Activated naive CD4-positive, alpha-beta T cell treated with anti-CD3 and anti-CD28 coated beads, Interleukin-2, amount 50 U/mL, for 24 hours (primary cell): Measurements from ENCODE around the gene HUS1.
"Not testable (repeated sequence)": the region's sequence is repeated elsewhere in the genome, so short reads cannot be mapped to it uniquely, and the experiment has no call there.

Experiments used
- H3K27ac Mint-ChIP-seq: one replicate; pipeline ENCODE4 v1.8.0; 2021; ENCODE audit warnings: mild to moderate bottlenecking, mixed read lengths
- H3K27me3 Mint-ChIP-seq: one replicate; pipeline ENCODE4 v1.8.0; 2021; ENCODE audit warnings: mixed read lengths
- H3K36me3 Mint-ChIP-seq: one replicate; pipeline ENCODE4 v1.8.0; 2021; ENCODE audit warnings: mixed read lengths
- H3K4me1 Mint-ChIP-seq: one replicate; pipeline ENCODE4 v1.8.0; 2021; ENCODE audit warnings: mixed read lengths
- H3K4me3 Mint-ChIP-seq: one replicate; pipeline ENCODE4 v1.8.0; 2021; ENCODE audit warnings: mild to moderate bottlenecking, mixed read lengths
- H3K9me3 Mint-ChIP-seq: one replicate; pipeline ENCODE4 v1.8.0; 2021; ENCODE audit warnings: mixed read lengths

HUS1 gene

DNA sequence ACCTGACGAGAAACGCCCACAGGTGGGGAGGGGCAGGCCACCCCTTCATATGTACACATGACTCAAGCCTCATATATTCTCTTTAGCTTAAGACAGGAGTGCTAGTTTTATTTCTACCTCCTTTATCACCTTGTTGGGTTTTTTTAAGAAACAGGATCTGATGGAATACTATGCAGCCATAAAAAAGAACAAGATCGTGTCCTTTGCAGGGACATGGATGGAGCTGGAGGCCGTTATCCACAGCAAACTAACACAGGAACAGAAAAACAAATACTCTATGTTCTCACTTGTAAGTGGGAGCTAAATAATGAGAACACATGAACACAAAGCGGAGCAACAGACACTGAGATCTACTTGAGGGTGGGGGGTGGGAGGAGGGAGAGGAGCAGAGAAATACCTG, 11.2 kb upstream of the HUS1 start:
- no peaks in the 10 kb centered on the region for H3K27me3 Mint-ChIP-seq
- peak overlapping the region; percentile 54 for H3K4me3 Mint-ChIP-seq
- H3K9me3 Mint-ChIP-seq, result no peaks in the 10 kb centered on the region
- no peak overlapping the region for H3K27ac Mint-ChIP-seq
- peaks cover 23% of the 10 kb centered on the region for H3K4me1 Mint-ChIP-seq
- H3K36me3 Mint-ChIP-seq, result no peaks in the 10 kb centered on the region

DNA sequence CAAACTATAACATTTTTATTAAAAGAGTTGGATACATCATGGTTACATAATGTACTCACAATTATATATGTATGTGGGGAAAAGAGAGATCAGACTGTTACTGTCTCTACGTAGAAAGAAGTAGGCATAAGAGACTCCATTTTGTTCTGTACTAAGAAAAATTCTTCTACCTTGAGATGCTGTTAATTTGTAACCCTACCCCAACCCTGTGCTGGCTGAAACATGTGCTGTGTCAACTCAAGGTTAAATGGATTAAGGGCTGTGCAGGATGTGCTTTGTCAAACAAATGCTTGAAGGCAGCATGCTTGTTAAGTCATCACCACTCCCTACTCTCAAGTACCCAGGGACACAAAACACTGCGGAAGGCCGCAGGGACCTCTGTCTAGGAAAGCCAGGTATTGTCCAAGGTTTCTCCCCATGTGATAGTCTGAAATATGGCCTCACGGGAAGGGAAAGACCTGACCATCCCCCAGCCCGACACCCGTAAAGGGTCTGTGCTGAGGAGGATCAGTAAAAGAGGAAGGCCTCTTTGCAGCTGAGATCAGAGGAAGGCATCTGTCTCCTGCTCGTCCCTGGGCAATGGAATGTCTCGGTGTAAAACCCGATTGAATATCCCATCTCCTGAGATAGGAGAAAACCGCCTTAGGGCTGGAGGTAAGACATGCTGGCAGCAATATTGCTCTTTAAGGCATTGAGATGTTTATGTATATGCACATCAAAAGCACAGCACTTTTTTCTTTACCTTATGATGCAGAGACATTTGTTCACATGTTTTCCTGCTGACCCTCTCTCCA, 10.4 kb upstream of the HUS1 start:
- not testable (repeated sequence) for H3K27ac Mint-ChIP-seq, H3K36me3 Mint-ChIP-seq, H3K9me3 Mint-ChIP-seq, H3K27me3 Mint-ChIP-seq, H3K4me3 Mint-ChIP-seq
- H3K4me1 Mint-ChIP-seq, result peaks cover 23% of the 10 kb centered on the region

DNA sequence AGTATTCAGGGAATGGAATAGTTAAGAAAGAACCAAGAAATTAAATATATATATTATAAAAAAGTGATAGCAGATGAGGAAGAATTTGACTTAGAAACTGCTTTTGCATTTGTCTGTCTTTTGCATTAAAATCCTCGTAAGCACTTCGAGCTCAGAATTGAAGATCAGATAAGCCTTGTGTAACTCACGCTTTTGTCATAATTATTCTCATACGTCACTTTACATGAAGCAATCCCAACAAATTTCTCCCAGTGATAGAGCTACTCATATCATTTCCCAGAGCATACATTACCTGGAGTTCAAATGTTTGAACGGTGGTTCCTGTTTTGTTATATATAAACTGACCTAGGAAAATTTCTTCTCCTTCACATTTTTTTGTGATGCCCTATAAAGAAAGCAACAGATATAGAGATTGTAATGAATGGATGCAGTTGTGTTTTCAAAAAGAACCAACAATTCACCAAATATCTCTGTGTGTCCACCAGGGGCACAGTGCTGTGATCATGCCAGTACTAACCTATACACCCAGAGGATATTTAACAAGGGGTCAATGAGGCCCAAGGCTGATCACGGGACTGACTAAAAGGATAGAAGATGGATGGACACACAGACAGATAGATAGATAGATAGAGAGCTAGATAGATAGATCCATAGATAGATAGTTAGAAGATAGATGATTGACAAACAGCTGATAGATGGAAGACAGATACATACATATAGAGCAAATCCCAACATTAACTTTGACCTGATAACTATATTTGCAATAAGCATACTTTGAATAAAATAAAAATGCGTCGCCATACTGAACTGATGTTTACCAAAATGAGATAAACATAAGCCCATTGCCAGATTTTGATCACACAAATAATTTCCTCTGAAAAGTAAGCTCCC, 9.3 kb upstream of the HUS1 start:
- no peak overlapping the region for H3K27ac Mint-ChIP-seq
- peaks cover 23% of the 10 kb centered on the region for H3K4me1 Mint-ChIP-seq
- H3K36me3 Mint-ChIP-seq, result no peaks in the 10 kb centered on the region
- H3K9me3 Mint-ChIP-seq, result no peaks in the 10 kb centered on the region
- no peaks in the 10 kb centered on the region for H3K27me3 Mint-ChIP-seq
- H3K4me3 Mint-ChIP-seq, result no peak overlapping the region

DNA sequence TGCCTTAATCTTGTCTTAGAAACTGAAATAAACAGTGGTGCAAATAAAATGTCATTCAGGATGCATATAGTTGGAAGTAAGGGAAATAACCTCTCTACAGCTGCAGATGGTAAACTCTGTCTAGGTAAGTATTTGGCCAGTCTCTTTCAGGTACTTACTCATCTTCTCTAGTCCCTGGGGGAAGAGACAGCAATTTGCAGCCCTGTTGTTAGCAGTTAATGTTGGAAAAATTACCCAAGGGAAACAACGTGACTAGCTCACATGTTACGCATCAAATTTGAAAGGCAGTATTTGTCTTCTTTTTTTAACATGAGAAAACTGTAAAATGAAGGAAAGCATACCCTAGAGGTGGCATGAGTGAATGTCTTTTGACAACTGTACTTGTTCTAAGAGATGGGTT, 3.2 kb upstream of the HUS1 start:
- no peak overlapping the region for H3K27ac Mint-ChIP-seq
- H3K36me3 Mint-ChIP-seq, result peaks cover 10% of the 10 kb centered on the region
- H3K4me3 Mint-ChIP-seq, result no peak overlapping the region
- peaks cover 20% of the 10 kb centered on the region for H3K4me1 Mint-ChIP-seq
- no peaks in the 10 kb centered on the region for H3K27me3 Mint-ChIP-seq
- no peaks in the 10 kb centered on the region for H3K9me3 Mint-ChIP-seq

DNA sequence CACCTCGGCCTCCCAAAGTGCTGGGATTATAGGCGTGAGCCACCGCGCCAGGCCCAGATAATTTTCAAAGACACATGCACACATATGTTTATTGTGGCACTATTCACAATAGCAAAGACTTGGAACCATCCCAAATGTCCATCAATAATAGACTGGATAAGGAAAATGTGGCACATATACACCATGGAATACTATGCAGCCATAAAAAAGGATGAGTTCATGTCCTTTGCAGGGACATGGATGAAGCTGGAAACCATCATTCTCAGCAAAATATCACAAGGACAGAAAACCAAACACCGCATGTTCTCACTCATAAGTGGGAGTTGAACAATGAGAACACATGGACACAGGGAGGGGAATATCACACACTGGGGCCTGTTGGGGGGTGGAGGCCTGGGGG, 1.2 kb upstream of the HUS1 start:
- peaks cover 28% of the 10 kb centered on the region for H3K4me1 Mint-ChIP-seq
- H3K27me3 Mint-ChIP-seq, H3K4me3 Mint-ChIP-seq: not testable (repeated sequence)

DNA sequence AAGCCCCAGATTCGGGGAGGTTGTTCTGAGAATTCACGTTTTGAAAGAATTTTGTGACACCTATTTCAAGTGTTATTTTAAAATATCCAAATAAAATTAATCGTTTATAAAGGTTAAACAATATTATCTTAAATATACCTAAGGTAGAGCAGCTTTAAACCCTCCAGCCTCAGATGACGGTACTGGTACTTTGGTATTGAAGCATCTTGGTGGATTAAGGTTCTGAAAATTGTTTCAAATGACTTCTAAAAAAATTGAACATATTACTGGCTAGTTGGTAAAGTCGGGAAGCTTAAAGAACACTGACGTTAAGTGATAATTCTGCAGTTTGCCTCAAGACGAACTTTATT, 392 bp upstream of the HUS1 start:
- Mint-ChIP-seq H3K4me3 (peak overlapping the region; percentile 93), H3K4me1 (peaks cover 28% of the 10 kb centered on the region), H3K27me3 (no peaks in the 10 kb centered on the region)

More for the DNA sequence above, 1.2 kb upstream of the HUS1 start:
- peaks cover 13% of the 10 kb centered on the region for H3K36me3 Mint-ChIP-seq
- H3K9me3 Mint-ChIP-seq, H3K27ac Mint-ChIP-seq: not testable (repeated sequence)

DNA sequence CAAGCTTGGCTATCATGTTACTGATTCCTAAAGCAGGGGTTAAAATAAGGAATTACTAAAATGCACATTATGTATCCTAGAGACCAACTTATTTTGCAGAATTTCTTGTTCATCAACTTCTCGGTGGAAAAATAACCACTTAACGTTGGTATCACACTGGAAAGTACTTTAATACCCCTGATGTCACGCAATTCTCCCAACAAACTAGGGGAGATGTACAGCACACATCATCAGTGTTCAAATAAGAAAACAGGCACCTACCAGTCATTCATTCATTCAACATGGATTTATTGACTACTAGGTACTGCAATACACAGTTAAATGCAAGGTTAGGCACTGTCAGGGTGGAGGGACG, 648 bp downstream of the HUS1 start:
- H3K27ac Mint-ChIP-seq, result peak overlapping the region; percentile 79
- H3K36me3 Mint-ChIP-seq, result peaks cover 17% of the 10 kb centered on the region
- H3K4me3 Mint-ChIP-seq, result peak overlapping the region; percentile 93
- no peaks in the 10 kb centered on the region for H3K9me3 Mint-ChIP-seq
- H3K4me1 Mint-ChIP-seq, result peaks cover 35% of the 10 kb centered on the region
- H3K27me3 Mint-ChIP-seq, result no peaks in the 10 kb centered on the region

More for the DNA sequence above, 392 bp upstream of the HUS1 start:
- Mint-ChIP-seq H3K9me3 (no peaks in the 10 kb centered on the region), H3K36me3 (peaks cover 13% of the 10 kb centered on the region), H3K27ac (peak overlapping the region; percentile 95)

DNA sequence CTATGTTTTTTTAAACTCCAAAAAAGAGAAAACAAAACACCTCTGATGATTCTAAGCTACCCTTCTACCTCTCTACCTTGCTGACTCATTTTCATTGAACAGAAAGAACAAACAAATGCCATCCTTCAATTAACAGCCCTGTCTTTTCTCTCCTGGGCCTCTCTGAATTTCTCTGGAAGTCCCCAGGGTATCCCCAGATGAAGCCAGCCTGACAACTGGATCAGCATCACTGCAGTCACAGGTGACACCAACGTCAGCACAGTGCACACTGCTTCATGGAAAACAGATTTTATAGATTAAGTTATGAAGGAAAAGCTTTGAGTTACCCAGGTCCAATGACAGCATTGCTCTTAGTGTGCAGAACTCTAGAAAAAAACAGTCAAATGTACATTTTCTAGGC, 5.7 kb downstream of the HUS1 start:
- no peak overlapping the region for H3K4me3 Mint-ChIP-seq
- H3K4me1 Mint-ChIP-seq, result peaks cover 64% of the 10 kb centered on the region
- peak overlapping the region; percentile 17 for H3K27ac Mint-ChIP-seq
- H3K36me3 Mint-ChIP-seq, result peaks cover 28% of the 10 kb centered on the region
- H3K27me3 Mint-ChIP-seq, result no peaks in the 10 kb centered on the region
- H3K9me3 Mint-ChIP-seq, result no peaks in the 10 kb centered on the region

DNA sequence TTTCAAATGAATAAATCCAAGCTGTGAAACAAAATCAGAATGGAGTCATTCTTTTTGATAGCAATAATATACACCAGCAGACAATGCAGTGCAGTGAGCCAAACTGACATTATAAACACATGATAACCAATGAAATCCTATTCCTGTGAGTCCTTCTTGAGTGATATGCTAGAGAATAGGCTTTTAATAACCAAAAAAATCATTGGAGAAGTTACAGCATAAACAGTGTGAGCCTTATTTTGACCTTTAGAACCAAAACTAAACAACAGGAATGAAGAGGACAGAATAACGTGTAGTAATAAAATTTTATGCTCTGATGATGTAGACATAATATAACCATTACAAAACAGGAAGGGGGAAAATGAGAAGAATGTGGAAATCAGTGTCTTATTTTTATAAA, 8.7 kb downstream of the HUS1 start:
- H3K4me1 Mint-ChIP-seq, result peaks cover 55% of the 10 kb centered on the region
- H3K36me3 Mint-ChIP-seq, result peaks cover 26% of the 10 kb centered on the region
- no peaks in the 10 kb centered on the region for H3K9me3 Mint-ChIP-seq
- peak overlapping the region; percentile 20 for H3K27ac Mint-ChIP-seq
- no peak overlapping the region for H3K4me3 Mint-ChIP-seq
- no peaks in the 10 kb centered on the region for H3K27me3 Mint-ChIP-seq

DNA sequence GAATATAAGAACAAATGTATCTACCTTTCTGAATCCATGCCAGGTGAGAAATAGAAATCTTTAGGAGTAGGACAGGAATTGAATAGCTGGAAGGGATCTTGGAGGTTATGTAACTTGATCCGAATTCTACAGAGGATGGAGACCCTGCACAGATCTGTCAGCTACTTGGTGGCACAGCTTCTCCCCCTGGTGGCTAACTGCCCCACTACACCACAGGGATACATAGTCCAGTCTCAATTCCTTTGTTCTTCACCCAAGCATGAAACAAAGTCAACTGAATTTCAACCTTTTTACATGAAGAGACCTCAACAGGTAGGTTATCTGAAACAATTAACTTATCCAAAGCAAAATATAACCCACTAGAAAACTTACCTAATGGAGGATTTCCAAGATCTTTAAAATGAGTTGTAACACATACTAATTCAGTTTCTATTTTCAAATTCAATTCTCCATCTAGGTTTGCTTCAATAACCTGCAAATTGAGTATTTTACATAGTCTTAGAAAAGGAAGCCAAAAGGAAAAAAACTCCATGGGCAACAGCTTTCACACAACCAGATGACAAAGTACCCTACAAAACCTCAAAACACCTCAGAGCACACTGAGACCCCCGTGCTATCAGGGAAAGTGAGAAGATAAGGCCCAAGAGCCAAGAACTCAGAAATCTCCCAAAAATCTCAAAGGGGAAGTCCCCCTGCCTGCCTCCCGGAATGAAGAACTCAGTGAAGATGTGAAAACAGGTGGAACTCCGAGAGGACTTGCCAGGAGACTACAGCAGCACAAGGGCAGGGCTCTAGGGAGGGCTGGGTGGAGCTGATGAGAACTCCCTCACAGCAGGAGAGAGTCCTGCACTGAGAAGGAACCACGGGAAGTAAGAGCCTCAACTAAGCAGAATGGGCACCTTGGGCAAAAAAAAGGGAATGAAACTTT, 10.3 kb downstream of the HUS1 start:
- Mint-ChIP-seq H3K27ac (peak overlapping the region; percentile 42), H3K36me3 (peaks cover 29% of the 10 kb centered on the region), H3K27me3 (no peaks in the 10 kb centered on the region), H3K4me3 (no peak overlapping the region), H3K4me1 (peaks cover 52% of the 10 kb centered on the region), H3K9me3 (no peaks in the 10 kb centered on the region)

DNA sequence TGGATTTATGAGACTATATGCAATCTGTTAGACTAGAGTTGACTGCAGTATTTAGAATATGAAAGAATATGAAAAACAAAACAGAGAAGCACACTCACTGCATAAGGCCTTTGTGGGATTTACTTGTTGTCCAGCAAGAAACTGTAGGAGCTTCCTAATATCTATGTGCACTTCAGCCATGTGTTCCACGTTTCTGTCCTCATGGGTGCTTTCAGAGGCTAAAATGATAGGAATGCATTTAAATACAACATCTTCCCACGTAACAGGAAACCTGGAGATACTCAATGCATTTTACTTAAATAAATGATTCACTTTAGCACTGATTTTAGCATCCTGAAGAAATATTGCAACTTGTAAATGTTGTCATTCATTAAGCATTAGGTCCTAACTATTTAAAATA, 11.7 kb downstream of the HUS1 start:
- H3K36me3 Mint-ChIP-seq, result peaks cover 26% of the 10 kb centered on the region
- H3K27ac Mint-ChIP-seq, result no peak overlapping the region
- H3K9me3 Mint-ChIP-seq, result no peaks in the 10 kb centered on the region
- H3K4me3 Mint-ChIP-seq, result no peak overlapping the region
- H3K27me3 Mint-ChIP-seq, result no peaks in the 10 kb centered on the region
- H3K4me1 Mint-ChIP-seq, result peaks cover 38% of the 10 kb centered on the region

DNA sequence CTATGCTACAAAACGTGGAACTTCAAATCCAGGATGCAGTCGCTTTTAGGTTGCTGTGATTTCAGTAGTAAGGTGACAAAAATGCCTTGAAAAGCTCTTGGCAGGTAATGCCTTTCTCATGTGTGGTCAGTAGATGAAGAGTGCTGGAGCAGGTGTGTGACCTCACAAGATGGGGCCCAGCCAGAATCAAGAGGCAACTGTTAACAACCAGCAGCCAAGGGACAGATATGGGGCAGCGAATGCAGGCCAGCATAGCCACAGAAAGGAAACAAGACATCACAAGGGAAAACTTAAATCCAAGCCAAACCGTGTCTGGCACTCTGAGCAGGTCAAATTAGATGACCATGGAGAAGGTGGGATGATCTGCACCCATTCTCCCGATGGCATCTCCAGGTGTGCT, 12.3 kb downstream of the HUS1 start:
- H3K27me3 Mint-ChIP-seq, result no peaks in the 10 kb centered on the region
- H3K27ac Mint-ChIP-seq, result no peak overlapping the region
- H3K9me3 Mint-ChIP-seq, result no peaks in the 10 kb centered on the region
- no peak overlapping the region for H3K4me3 Mint-ChIP-seq
- H3K36me3 Mint-ChIP-seq, result peaks cover 23% of the 10 kb centered on the region
- peaks cover 33% of the 10 kb centered on the region for H3K4me1 Mint-ChIP-seq

DNA sequence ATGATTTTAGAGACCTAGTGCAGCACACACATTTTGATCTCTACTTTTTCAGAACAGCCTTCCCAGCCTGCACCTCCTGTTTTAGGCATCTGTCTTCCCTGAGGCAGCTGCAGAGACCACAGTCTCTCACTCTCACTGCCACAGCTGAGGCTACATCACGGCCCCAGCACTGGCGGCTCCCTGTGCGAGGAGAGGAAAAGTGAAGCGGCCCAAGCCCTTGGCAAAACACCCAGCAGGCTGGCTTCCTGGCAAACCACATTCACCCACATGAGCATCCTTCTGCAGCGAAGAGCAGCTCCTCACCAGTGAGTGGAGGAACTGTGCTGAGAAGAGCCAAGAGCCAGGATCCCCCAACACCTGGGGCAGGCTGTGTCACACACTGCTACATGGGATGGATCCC, 14.0 kb downstream of the HUS1 start:
- Mint-ChIP-seq H3K27ac (no peak overlapping the region), H3K36me3 (peaks cover 31% of the 10 kb centered on the region), H3K27me3 (no peaks in the 10 kb centered on the region), H3K4me3 (no peak overlapping the region), H3K9me3 (no peaks in the 10 kb centered on the region), H3K4me1 (peaks cover 25% of the 10 kb centered on the region)

DNA sequence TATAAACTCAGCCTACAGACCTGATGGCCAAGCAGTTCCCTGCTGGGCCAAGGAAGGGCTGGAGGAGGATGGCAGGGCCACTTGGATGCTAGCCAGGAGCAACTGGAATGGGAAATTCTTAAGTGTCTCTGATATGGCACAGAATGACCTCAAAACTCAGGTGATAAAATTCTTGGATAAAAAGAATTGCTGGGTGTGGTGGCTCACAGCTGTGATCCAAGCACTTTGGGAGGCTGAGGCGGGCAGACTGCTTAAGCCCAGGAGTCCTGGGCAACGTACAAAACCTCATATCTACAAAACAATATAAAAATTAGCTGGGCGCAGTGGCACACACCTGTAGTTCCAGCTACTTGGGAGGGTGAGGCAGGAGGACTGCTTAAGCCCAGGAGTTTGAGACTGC, 17.2 kb downstream of the HUS1 start:
- no peaks in the 10 kb centered on the region for H3K27me3 Mint-ChIP-seq
- no peak overlapping the region for H3K4me3 Mint-ChIP-seq
- H3K4me1 Mint-ChIP-seq, result peaks cover 13% of the 10 kb centered on the region
- peaks cover 32% of the 10 kb centered on the region for H3K36me3 Mint-ChIP-seq
- no peaks in the 10 kb centered on the region for H3K9me3 Mint-ChIP-seq
- H3K27ac Mint-ChIP-seq, result no peak overlapping the region

DNA sequence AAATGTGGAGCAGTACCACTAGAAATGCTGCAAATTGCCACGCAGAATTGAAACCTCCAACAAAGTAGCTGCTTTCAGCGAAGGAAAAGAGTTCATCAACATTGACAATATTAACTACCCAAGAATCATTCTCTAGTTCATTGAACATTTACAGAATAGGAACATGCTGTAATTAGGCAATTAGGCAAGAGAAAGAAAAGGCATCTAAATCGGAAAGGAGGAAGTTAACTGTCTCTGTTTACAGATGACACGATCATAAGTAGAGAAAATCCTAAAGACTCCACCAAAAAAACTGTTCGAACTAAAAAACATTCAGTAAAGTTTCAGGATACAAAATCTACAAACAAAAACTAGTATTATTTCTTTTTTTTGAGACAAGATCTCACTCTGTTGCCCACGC, 22.3 kb downstream of the HUS1 start:
- peaks cover 9% of the 10 kb centered on the region for H3K4me1 Mint-ChIP-seq
- H3K27me3 Mint-ChIP-seq, result no peaks in the 10 kb centered on the region
- H3K27ac Mint-ChIP-seq, result no peak overlapping the region
- H3K4me3 Mint-ChIP-seq, result no peak overlapping the region
- H3K36me3 Mint-ChIP-seq, result peaks cover 28% of the 10 kb centered on the region
- no peaks in the 10 kb centered on the region for H3K9me3 Mint-ChIP-seq
